SK-N-SH treated with all-trans-retinoic acid at 6 μM for 48 hours (cell line): ENCODE results near the gene PIK3R3.

ENCODE experiments used
- ATAC-seq: fragments of 200-7000 bp; cut with Tn5 transposase; 3 replicates; pipeline ENCODE4 v1.9.1; 2020; ENCODE audit warnings: mild to moderate bottlenecking, moderate library complexity
- ARNTL ChIP-seq: fragments of 450-650 bp; formaldehyde crosslinking; IDR thresholded peaks from 2 replicates; pipeline ENCODE4 v1.5.0; 2020; ENCODE audit warnings: low read depth, mild to moderate bottlenecking, moderate library complexity, borderline replicate concordance
- CREB5 ChIP-seq: fragments of 250-450 bp; sonication (Bioruptor Pico); IDR thresholded peaks from 2 replicates; pipeline ENCODE4 v1.5.1; 2020; ENCODE audit warnings: low read depth, mild to moderate bottlenecking, moderate library complexity
- CSDC2 ChIP-seq: fragments of 250-450 bp; sonication (Bioruptor Pico); IDR thresholded peaks from 2 replicates; pipeline ENCODE4 v1.5.0; 2020; ENCODE audit warnings: mild to moderate bottlenecking, moderate library complexity
- CSRNP3 ChIP-seq: fragments of 250-450 bp; sonication (Bioruptor Pico); IDR thresholded peaks from 2 replicates; pipeline ENCODE4 v1.5.1; 2021; ENCODE audit warnings: mild to moderate bottlenecking, moderate library complexity
- ESRRG ChIP-seq: fragments of 250-450 bp; sonication (Bioruptor Pico); IDR thresholded peaks from 2 replicates; pipeline ENCODE4 v1.6.1; 2021; ENCODE audit warnings: mild to moderate bottlenecking
- GLIS3 ChIP-seq: fragments of 250-450 bp; sonication (Bioruptor Pico); IDR thresholded peaks from 2 replicates; pipeline ENCODE4 v1.5.0; 2020; ENCODE audit warnings: mild to moderate bottlenecking, moderate library complexity
- OSR1 ChIP-seq: fragments of 250-450 bp; sonication (Bioruptor Pico); IDR thresholded peaks from 2 replicates; pipeline ENCODE4 v1.8.0; 2022; ENCODE audit warnings: moderate library complexity, mild to moderate bottlenecking, inconsistent platforms
- PATZ1 ChIP-seq: fragments of 250-450 bp; sonication (Bioruptor Pico); IDR thresholded peaks from 2 replicates; pipeline ENCODE4 v1.8.0; 2020; ENCODE audit warnings: mild to moderate bottlenecking, moderate library complexity, borderline replicate concordance
- POU6F1 ChIP-seq: fragments of 250-450 bp; sonication (Bioruptor Pico); IDR thresholded peaks from 2 replicates; pipeline ENCODE4 v1.8.0; 2021; ENCODE audit warnings: low read depth, mild to moderate bottlenecking, moderate library complexity, borderline replicate concordance
- PPARA ChIP-seq: fragments of 250-450 bp; sonication (Bioruptor Pico); IDR thresholded peaks from 2 replicates; pipeline ENCODE4 v1.5.0; 2020; ENCODE audit warnings: mild to moderate bottlenecking, borderline replicate concordance
- RARB ChIP-seq: fragments of 250-450 bp; sonication (Bioruptor Pico); IDR thresholded peaks from 2 replicates; pipeline ENCODE4 v1.8.0; 2021; ENCODE audit warnings: mild to moderate bottlenecking, moderate library complexity
- SNAI2 ChIP-seq: fragments of 250-450 bp; sonication (Bioruptor Pico); IDR thresholded peaks from 2 replicates; pipeline ENCODE4 v1.5.0; 2020; ENCODE audit warnings: mild to moderate bottlenecking, moderate library complexity
- TCF4 ChIP-seq: fragments of 250-450 bp; sonication (Bioruptor Pico); IDR thresholded peaks from 2 replicates; pipeline ENCODE4 v1.8.0; 2021; ENCODE audit warnings: mild to moderate bottlenecking, moderate library complexity, borderline replicate concordance
- TOX ChIP-seq: fragments of 250-450 bp; sonication (Bioruptor Pico); IDR thresholded peaks from 2 replicates; pipeline ENCODE4 v1.8.0; 2021; ENCODE audit warnings: mild to moderate bottlenecking, moderate library complexity, borderline replicate concordance
- TSHZ2 ChIP-seq: fragments of 250-450 bp; sonication (Bioruptor Pico); IDR thresholded peaks from 2 replicates; pipeline ENCODE4 v1.5.0; 2020; ENCODE audit warnings: mild to moderate bottlenecking, moderate library complexity
- ZC3H10 ChIP-seq: fragments of 250-450 bp; sonication (Bioruptor Pico); IDR thresholded peaks from 2 replicates; pipeline ENCODE4 v1.5.1; 2021; ENCODE audit warnings: mild to moderate bottlenecking, moderate library complexity
- ZFP3 ChIP-seq: fragments of 250-450 bp; sonication (Bioruptor Pico); IDR thresholded peaks from 2 replicates; pipeline ENCODE4 v1.5.0; 2020; ENCODE audit warnings: mild to moderate bottlenecking, moderate library complexity
- ZNF565 ChIP-seq: fragments of 450-650 bp; formaldehyde crosslinking; conservative IDR thresholded peaks from 2 replicates; pipeline ENCODE4 v1.5.0; 2020; ENCODE audit warnings: low read depth, mild to moderate bottlenecking, moderate library complexity
- ZNF70 ChIP-seq: fragments of 450-650 bp; formaldehyde crosslinking; IDR thresholded peaks from 2 replicates; pipeline ENCODE4 v1.5.0; 2020; ENCODE audit warnings: mild to moderate bottlenecking, moderate library complexity
- ZNF8 ChIP-seq: fragments of 450-650 bp; formaldehyde crosslinking; IDR thresholded peaks from 2 replicates; pipeline ENCODE4 v1.5.0; 2020; ENCODE audit warnings: mild to moderate bottlenecking, moderate library complexity

PIK3R3 gene

GRCh38 chr1:46070164-46070814 is 62.1 kb downstream of the PIK3R3 start:
- TF ChIP-seq CSDC2 (CRISPR knock-in tag) (no peak), ZNF565 (CRISPR knock-in tag) (no peak), ZFP3 (CRISPR knock-in tag) (no peak), TOX (no peak), SNAI2 (no peak), OSR1 (no peak), ZC3H10 (CRISPR knock-in tag) (no peak), ESRRG (no peak), CSRNP3 (CRISPR knock-in tag) (no peak)
- ATAC-seq = no peak

- TF ChIP-seq CSRNP3 (CRISPR knock-in tag) = no peak
- no peak for TF ChIP-seq ARNTL (CRISPR knock-in tag)
- TF ChIP-seq ESRRG = no peak
- no peak for TF ChIP-seq POU6F1
- no peak for TF ChIP-seq PATZ1
- TF ChIP-seq ZC3H10 (CRISPR knock-in tag) = no peak
- no peak for TF ChIP-seq ZFP3 (CRISPR knock-in tag)
- no peak for TF ChIP-seq OSR1
- no peak for TF ChIP-seq RARB
- TF ChIP-seq CREB5 (CRISPR knock-in tag) = no peak
- TF ChIP-seq ZNF70 = no peak
- no peak for TF ChIP-seq ZNF8 (CRISPR knock-in tag)
- TF ChIP-seq TCF4 (CRISPR knock-in tag) = no peak
- TF ChIP-seq TSHZ2 (CRISPR knock-in tag) = no peak
- no peak for TF ChIP-seq SNAI2
- TF ChIP-seq TOX = no peak
- TF ChIP-seq GLIS3 (CRISPR knock-in tag) = no peak
- ATAC-seq = no peak
These were observed 63.9 kb downstream of the PIK3R3 start for GRCh38 chr1:46068525-46068924.

- no peak for ATAC-seq
- TF ChIP-seq ZNF565 (CRISPR knock-in tag) = no peak
- no peak for TF ChIP-seq TSHZ2 (CRISPR knock-in tag)
- no peak for TF ChIP-seq PPARA (CRISPR knock-in tag)
- no peak for TF ChIP-seq TCF4 (CRISPR knock-in tag)
- no peak for TF ChIP-seq OSR1
- no peak for TF ChIP-seq ZFP3 (CRISPR knock-in tag)
- TF ChIP-seq CREB5 (CRISPR knock-in tag) = no peak
- TF ChIP-seq ZNF70 = no peak
- TF ChIP-seq ARNTL (CRISPR knock-in tag) = no peak
- no peak for TF ChIP-seq CSRNP3 (CRISPR knock-in tag)
- TF ChIP-seq ZNF8 (CRISPR knock-in tag) = no peak
These were observed 64.8 kb downstream of the PIK3R3 start for GRCh38 chr1:46067652-46068051.
